ENCODE measurements around the gene CFHR2. TPM values are rescaled to one million over a fixed set of nuclear protein-coding genes. Genes with fewer than 3 reads are reported as not detected.

The CFHR2 gene
- polyA plus RNA-seq, 3 donors, result not detected

GRCh38 chr1:197001828-197002227 is 58.3 kb downstream of the CFHR2 start:
- DNase-seq, result no peak

DNA sequence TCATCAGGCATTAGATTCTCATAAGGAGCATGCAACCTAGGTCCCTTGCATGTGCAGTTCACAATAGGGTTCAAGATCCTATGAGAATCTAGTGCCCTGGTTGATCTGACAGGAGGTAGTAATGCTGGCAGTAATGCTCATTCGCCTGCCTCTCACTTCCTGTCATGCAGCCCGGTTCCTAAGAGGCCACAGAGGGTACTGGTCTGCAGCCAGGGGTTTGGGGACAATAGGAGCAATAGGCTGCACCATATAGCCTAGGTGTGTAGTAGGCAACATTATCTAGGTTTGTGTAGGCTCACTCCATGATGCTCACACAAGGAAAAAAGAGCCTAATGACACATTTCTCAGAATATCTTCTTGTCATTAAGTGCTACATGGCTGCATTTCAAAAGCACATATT is 59.6 kb downstream of the CFHR2 start:
- no peak for DNase-seq

DNA sequence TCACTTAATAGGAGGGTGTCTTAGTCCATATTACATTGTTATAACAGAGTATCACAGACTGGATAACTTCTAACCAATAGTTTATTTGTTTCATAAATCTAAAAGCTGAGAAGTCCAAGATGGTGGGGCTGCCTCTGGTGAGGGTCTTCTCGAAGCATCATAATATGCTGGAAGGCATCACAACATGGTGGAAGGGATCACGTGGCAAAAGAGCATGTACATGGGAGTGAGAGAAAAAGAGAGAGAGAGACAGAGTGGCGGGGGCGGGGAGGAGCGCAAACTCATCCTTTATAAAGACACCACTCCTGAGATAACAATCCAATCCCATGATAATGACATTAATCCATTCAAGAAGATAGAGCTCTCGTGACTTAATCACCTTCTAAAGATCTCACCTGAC is 65.3 kb downstream of the CFHR2 start:
- no peak for DNase-seq

Other genes starting within 250 kb of the CFHR2 start
- under 1 TPM; 0.09 to 0.31 (median 0.24) TPM for gene CFHR3, start 168.9 kb upstream of the CFHR2 start, polyA plus RNA-seq (ENCODE audit: insufficient read length in 3 of 3)
- under 1 TPM in 2 of 3 donors, not detected in 1; 0.13 to 0.29 TPM for gene CFHR1, start 124.0 kb upstream of the CFHR2 start, polyA plus RNA-seq (ENCODE audit: insufficient read length in 3 of 3)
- not detected for gene CFHR4, start 55.7 kb upstream of the CFHR2 start, polyA plus RNA-seq (ENCODE audit: insufficient read length in 3 of 3)
- gene CFHR5, start 33.8 kb downstream of the CFHR2 start, polyA plus RNA-seq (ENCODE audit: insufficient read length in 3 of 3), result not detected
- not detected for gene F13B, start 123.5 kb downstream of the CFHR2 start, polyA plus RNA-seq (ENCODE audit: insufficient read length in 3 of 3)
- gene ASPM, start 202.9 kb downstream of the CFHR2 start, polyA plus RNA-seq (ENCODE audit: insufficient read length in 3 of 3), result 10 to 100 TPM; 22.6 to 23.6 (median 23.4) TPM

All from renal pelvis (tissue), 4 donors.